ENCODE data around the gene NUAK2. TPM values are rescaled to one million over a fixed set of nuclear protein-coding genes. Genes with fewer than 3 reads are reported as not detected.

The NUAK2 gene
- total RNA-seq, 2 experiments from 2014 or later, result 14.9 to 15.3 TPM

DNA sequence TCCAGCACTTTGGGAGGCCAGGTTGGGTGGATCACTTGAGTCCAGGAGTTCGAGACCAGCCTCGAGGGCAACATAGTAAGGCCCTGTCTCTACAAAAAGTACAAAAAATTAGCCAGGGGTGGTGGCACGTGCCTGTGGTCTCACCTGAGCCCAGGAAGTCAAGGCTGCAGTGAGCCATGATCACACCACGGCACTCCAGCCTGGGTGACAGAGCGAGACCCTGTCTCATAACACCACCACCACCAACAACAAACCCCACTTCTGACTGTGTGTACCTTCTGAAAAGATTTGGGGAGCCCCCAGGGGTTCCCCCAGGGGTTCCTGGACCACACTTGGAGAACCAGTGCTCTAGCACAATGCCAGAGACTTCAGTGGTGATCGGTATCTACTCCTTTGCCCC, 29.9 kb downstream of the NUAK2 start:
- DNase-seq, result peak in 1 of 14 experiments; percentile 26
- no peaks in the 10 kb centered on the region for H3K27me3 ChIP-seq (ENCODE audit: control insufficient read depth in 1 of 2, insufficient read depth in 2 of 2, low read length in 2 of 2)
- Mint-ChIP-seq H3K27ac (peak overlapping the region; percentile 77), H3K36me3 (ENCODE audit: low read depth) (no peaks in the 10 kb centered on the region), H3K4me1 (ENCODE audit: low read depth) (peaks cover 77% of the 10 kb centered on the region), H3K4me3 (no peak overlapping the region), H3K9me3 (no peaks in the 10 kb centered on the region), H3K27me3 (no peaks in the 10 kb centered on the region)
- TF ChIP-seq, protein P1, sequence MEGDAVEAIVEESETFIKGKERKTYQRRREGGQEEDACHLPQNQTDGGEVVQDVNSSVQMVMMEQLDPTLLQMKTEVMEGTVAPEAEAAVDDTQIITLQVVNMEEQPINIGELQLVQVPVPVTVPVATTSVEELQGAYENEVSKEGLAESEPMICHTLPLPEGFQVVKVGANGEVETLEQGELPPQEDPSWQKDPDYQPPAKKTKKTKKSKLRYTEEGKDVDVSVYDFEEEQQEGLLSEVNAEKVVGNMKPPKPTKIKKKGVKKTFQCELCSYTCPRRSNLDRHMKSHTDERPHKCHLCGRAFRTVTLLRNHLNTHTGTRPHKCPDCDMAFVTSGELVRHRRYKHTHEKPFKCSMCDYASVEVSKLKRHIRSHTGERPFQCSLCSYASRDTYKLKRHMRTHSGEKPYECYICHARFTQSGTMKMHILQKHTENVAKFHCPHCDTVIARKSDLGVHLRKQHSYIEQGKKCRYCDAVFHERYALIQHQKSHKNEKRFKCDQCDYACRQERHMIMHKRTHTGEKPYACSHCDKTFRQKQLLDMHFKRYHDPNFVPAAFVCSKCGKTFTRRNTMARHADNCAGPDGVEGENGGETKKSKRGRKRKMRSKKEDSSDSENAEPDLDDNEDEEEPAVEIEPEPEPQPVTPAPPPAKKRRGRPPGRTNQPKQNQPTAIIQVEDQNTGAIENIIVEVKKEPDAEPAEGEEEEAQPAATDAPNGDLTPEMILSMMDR (IDR thresholded peaks at IDR 0.05), result no peak
- no peak for ATAC-seq (ENCODE audit: poor library complexity)
- no peak overlapping the region for H3K27ac ChIP-seq (ENCODE audit: low read depth in 1 of 2, low read length in 2 of 2)
- no peaks in the 10 kb centered on the region for H3K36me3 ChIP-seq (ENCODE audit: insufficient read depth, low read length)
- ChIA-PET CTCF (no interaction called here), POLR2A (interaction anchor here (1.1 to 1.3 kb wide), 2 partner anchors 17 to 26 kb away, joined by 3 read pairs; no protein-coding TSS in a partner anchor)
- H3K4me1 ChIP-seq (ENCODE audit: insufficient read depth, low read length), result peaks cover 80% of the 10 kb centered on the region
- no peak overlapping the region for H3K4me3 ChIP-seq (ENCODE audit: low read length)
- no peaks in the 10 kb centered on the region for H3K9me3 ChIP-seq (ENCODE audit: control insufficient read depth in 1 of 2, insufficient read depth in 1 of 2, low read length in 2 of 2)
- intact Hi-C loops (cut with DNase I, micrococcal nuclease), result no loop called here

DNA sequence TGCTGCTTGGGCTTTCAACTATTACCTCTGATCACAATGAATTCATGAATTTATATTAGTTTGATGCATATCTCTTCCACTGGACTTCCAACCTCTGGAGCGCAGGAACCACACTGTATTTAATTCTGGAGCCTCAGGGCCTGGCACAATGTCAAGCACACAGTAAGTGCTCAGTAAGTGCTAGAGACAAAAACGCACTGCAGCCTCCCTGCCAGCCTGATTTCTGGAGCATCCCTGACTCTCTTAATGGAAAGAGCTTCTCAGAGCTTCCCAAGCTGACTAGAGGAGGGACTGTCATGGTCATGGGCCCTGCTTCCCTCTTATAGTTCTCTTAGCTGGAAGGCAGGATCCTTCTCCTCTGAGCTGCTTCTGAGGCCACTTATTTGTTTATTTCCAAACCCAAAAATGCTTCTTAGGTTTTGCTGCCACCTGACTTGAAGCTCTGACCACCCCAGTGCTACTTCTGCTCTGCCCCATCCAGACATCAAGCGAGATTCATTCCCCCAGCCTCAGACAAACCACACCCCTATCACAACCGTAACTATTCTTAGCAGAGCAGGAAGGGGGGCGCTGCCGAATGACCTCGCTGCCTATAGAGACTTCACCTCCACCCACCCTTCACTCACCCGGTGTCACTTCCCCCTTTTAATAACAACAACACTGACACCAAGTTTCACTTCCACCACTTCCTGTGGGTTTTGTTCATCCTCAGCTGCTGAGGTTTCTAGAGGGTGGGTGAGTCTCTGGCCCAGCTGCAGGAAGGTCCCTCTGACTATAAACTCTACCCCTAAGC, 33.6 kb downstream of the NUAK2 start:
- CTCF ChIA-PET, result interaction anchor here (1.0 to 9.9 kb wide), 7 partner anchors 11 to 59 kb away, joined by 3 to 139 read pairs (median 7); partner anchors contain the start of gene NUAK2
- H3K4me3 ChIP-seq (ENCODE audit: low read length), result peak overlapping the region; percentile 22
- intact Hi-C loops (cut with DNase I, micrococcal nuclease), result loop anchor here (1.0 to 5.0 kb wide), 4 partner anchors 13 to 344 kb away; partner anchors contain the start of genes ELK4 (in 1 of the 2) and NUAK2 (in 1 of the 2)

DNA sequence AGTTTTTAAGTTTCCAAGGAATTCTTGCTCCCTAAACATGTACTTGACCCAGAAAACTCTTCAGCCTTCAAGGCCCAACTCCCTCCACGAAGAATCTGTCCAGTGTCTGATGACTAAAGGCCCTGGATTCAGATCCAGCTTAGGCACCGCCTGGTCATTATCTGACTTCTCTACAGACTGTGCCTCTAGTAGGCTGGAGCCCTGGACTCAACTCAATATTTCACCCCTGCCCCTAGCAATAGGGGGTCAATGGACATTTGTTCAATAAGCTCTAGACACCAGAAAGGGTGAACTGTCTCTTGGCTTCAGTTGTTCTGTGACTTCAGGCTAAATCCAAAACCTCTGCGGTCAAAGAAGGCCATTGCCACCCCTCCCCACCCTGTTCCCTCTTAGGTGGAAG, 34.5 kb downstream of the NUAK2 start:
- TF ChIP-seq, protein P1 (IDR thresholded peaks at IDR 0.05), result no peak
- H3K4me3 ChIP-seq (ENCODE audit: low read length), result peak overlapping the region; percentile 50
- intact Hi-C loops (cut with DNase I, micrococcal nuclease), result loop anchor here (1.0 to 5.0 kb wide), 2 partner anchors 13 to 345 kb away; partner anchors contain the start of gene ELK4 (in 1 of the 2)
- no peaks in the 10 kb centered on the region for H3K36me3 ChIP-seq (ENCODE audit: insufficient read depth, low read length)
- H3K27ac Mint-ChIP-seq, result peak overlapping the region; percentile 97
- H3K27me3 Mint-ChIP-seq, result no peaks in the 10 kb centered on the region
- no peaks in the 10 kb centered on the region for H3K9me3 ChIP-seq (ENCODE audit: control insufficient read depth in 1 of 2, insufficient read depth in 1 of 2, low read length in 2 of 2)
- ChIA-PET CTCF (interaction anchor here (1.6 to 9.9 kb wide), 5 partner anchors 14 to 198 kb away, joined by 3 to 139 read pairs (median 7); no protein-coding TSS in a partner anchor), POLR2A (interaction anchor here (1.5 to 19.9 kb wide), 4 partner anchors 11 to 345 kb away, joined by 5 to 918 read pairs (median 257); partner anchors contain the start of genes ELK4 and NUAK2)
- H3K9me3 Mint-ChIP-seq, result no peaks in the 10 kb centered on the region
- ATAC-seq (ENCODE audit: poor library complexity) (no peak), DNase-seq (no peak)
- H3K27me3 ChIP-seq (ENCODE audit: control insufficient read depth in 1 of 2, insufficient read depth in 2 of 2, low read length in 2 of 2), result no peaks in the 10 kb centered on the region
- peaks cover 83% of the 10 kb centered on the region for H3K4me1 Mint-ChIP-seq (ENCODE audit: low read depth)
- H3K4me3 Mint-ChIP-seq, result peak overlapping the region; percentile 82
- H3K36me3 Mint-ChIP-seq (ENCODE audit: low read depth), result peaks cover 5% of the 10 kb centered on the region
- peaks cover 89% of the 10 kb centered on the region for H3K4me1 ChIP-seq (ENCODE audit: insufficient read depth, low read length)
- H3K27ac ChIP-seq (ENCODE audit: low read depth in 1 of 2, low read length in 2 of 2), result peak overlapping the region; percentile 65 to 90

More for the DNA sequence above, 33.6 kb downstream of the NUAK2 start:
- Mint-ChIP-seq H3K4me3 (peak overlapping the region; percentile 83), H3K27me3 (no peaks in the 10 kb centered on the region), H3K36me3 (ENCODE audit: low read depth) (peaks cover 5% of the 10 kb centered on the region), H3K27ac (peak overlapping the region; percentile 97), H3K9me3 (no peaks in the 10 kb centered on the region), H3K4me1 (ENCODE audit: low read depth) (peaks cover 81% of the 10 kb centered on the region)
- ATAC-seq (ENCODE audit: poor library complexity), result peak; percentile 64
- peak overlapping the region; percentile 65 to 90 for H3K27ac ChIP-seq (ENCODE audit: low read depth in 1 of 2, low read length in 2 of 2)
- TF ChIP-seq, protein P1 (IDR thresholded peaks at IDR 0.05), result no peak
- H3K9me3 ChIP-seq (ENCODE audit: control insufficient read depth in 1 of 2, insufficient read depth in 1 of 2, low read length in 2 of 2), result no peaks in the 10 kb centered on the region
- no peaks in the 10 kb centered on the region for H3K27me3 ChIP-seq (ENCODE audit: control insufficient read depth in 1 of 2, insufficient read depth in 2 of 2, low read length in 2 of 2)
- peak; percentile 59 to 98 (median 80) for DNase-seq
- no peaks in the 10 kb centered on the region for H3K36me3 ChIP-seq (ENCODE audit: insufficient read depth, low read length)
- POLR2A ChIA-PET, result interaction anchor here (0.6 to 19.9 kb wide), 7 partner anchors 11 to 344 kb away, joined by 3 to 918 read pairs (median 5); partner anchors contain the start of genes ELK4 and NUAK2
- peaks cover 85% of the 10 kb centered on the region for H3K4me1 ChIP-seq (ENCODE audit: insufficient read depth, low read length)
